Fibroblast of lung (primary cell): ENCODE data around the gene WDR7.

Source experiments
- CTCF ChIP-seq, 2 donors: IDR thresholded peaks in 1 of 2; conservative IDR thresholded peaks in 1 of 2; 1 replicate in 1 of 2; 2 replicates in 1 of 2; pipeline ENCODE4 v1.5.1; 2011 to 2012; ENCODE audit warnings: low read length in 2 of 2, control low read depth in 1 of 2, inconsistent platforms in 1 of 2, low read depth in 1 of 2, mild to moderate bottlenecking in 1 of 2
- EZH2 ChIP-seq: IDR thresholded peaks from 2 replicates; pipeline ENCODE4 v1.5.1; 2012; ENCODE audit warnings: low read length, control low read depth, mild to moderate bottlenecking; ENCODE audit errors: missing control alignments

DNA sequence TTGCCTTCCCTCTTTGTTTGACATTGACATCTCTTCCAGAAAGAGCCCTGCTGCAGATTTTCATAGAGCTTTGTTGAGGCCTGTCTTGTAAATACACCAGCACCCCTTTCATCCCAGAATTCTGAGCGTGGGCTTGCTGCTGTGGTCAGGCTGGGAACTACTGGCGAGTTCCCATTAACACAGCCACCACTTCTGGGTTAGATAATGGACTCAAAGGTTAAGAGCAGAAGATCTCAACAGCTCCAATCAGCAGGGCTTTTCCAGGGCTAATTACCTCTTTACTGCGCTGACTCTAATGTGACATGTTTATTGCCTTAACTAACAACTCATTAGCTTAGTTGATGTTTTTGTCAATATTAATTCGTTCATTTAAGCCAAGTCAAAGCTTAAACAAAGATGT, 259.8 kb downstream of the WDR7 start:
- TF ChIP-seq EZH2: no peak
- TF ChIP-seq CTCF (conservative IDR thresholded peaks at IDR 0.05 in 1 of 2, IDR thresholded peaks at IDR 0.05 in 1 of 2; ENCODE audit: low read depth in 1 of 2, low read length in 2 of 2): no peak
